Endometrium (tissue), 2 donors: Measurements from ENCODE around the gene SMIM38.

Experiments used
- FAIRE-seq: peaks from 2 replicates; lab custom pipeline; 2012; peaks lifted over from hg19 to GRCh38; lab: Jason Lieb, UNC
- donor health status: control.
- donor health status: control.

The SMIM38 gene

GRCh38 chr11:69204246-69204940 is 48.7 kb downstream of the SMIM38 start:
- no peak for FAIRE-seq

GRCh38 chr11:69204941-69205742 is 49.4 kb downstream of the SMIM38 start:
- no peak for FAIRE-seq
